ENCODE data around the gene TCF7.

DNA sequence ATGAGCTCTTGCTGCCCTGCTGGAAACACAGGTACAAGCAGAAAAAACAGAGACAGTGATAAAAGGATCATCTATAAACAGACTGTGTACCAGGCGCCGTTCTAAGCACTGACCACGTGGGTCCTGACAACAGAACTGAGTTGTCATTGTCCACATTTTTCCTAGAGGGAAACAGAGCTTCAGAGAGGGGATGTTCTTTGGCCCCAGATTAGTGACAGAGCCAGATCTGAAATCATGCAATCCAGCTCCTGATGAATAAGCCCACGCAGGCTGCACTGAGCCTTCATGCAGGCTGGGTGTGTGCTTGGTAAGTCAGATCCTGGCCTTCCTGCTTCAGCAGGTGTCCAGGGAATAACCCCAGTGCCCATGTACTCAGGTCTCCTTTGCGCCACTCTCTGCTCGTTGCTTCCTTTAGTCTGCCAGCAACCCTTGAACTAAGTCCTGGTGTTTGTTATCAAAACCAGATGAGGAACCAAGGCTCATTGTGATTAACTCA is 22.8 kb upstream of the TCF7 start:
- TF ChIP-seq CTCF (conservative IDR thresholded peaks at IDR 0.05): no peak
- no peak for TF ChIP-seq ZFX (IDR thresholded peaks at IDR 0.05)

Measured in C4-2B (cell line).